HEK293 (cell line): ENCODE measurements around the gene CAMKMT.

Source experiments
- CTCF ChIA-PET: fragments of 350-600 bp; formaldehyde crosslinking; extraction: SDS; loops from one replicate; lab custom pipeline; 2021; ENCODE audit warnings: antibody characterized with exemption; lab: Yijun Ruan, JAX
- POLR2A ChIA-PET: fragments of 300-600 bp; formaldehyde crosslinking; extraction: SDS; loops from one replicate; lab custom pipeline; 2020; ENCODE audit warnings: antibody characterized with exemption, inconsistent platforms; lab: Yijun Ruan, JAX
- H3K27ac ChIP-seq: fragments of 200-500 bp; sonication (Bioruptor generic); 2 replicates; pipeline ENCODE4 v1.5.1; 2014; ENCODE audit warnings: low read depth, low read length, control low read depth, inconsistent platforms; ENCODE audit errors: extremely low read depth
- H3K36me3 ChIP-seq, 2 experiments: fragments of 200-500 bp in 1 of 2; sonication (Bioruptor generic) in 1 of 2; 1 replicate in 1 of 2; 2 replicates in 1 of 2; pipeline ENCODE4 v1.5.1; 2014 to 2017; ENCODE audit warnings: inconsistent platforms in 2 of 2, low read length in 2 of 2; ENCODE audit not compliant: control insufficient read depth in 2 of 2, insufficient read depth in 1 of 2
- H3K4me1 ChIP-seq: fragments of 200-500 bp; sonication (Bioruptor generic); 2 replicates; pipeline ENCODE4 v1.5.1; 2014; ENCODE audit warnings: mild to moderate bottlenecking, low read length, inconsistent platforms; ENCODE audit not compliant: control insufficient read depth, insufficient read depth
- H3K4me3 ChIP-seq: 2 replicates; pipeline ENCODE4 v1.5.1; 2011; ENCODE audit warnings: low read depth, mild to moderate bottlenecking, control low read depth, low read length, moderate library complexity
- H3K9me3 ChIP-seq: fragments of 200-500 bp; sonication (Bioruptor generic); 2 replicates; pipeline ENCODE4 v1.5.1; 2014; ENCODE audit warnings: low read depth, low read length, inconsistent platforms; ENCODE audit not compliant: control insufficient read depth, insufficient read depth
- EGR2 ChIP-seq: fragments of 450-650 bp; formaldehyde crosslinking; IDR thresholded peaks from 2 replicates; pipeline ENCODE4 v1.5.1; 2016; ENCODE audit warnings: low read depth, missing biosample characterization, missing genetic modification characterization
- SALL2 ChIP-seq: fragments of 450-650 bp; formaldehyde crosslinking; IDR thresholded peaks from 2 replicates; pipeline ENCODE4 v1.5.0; 2017; ENCODE audit warnings: missing biosample characterization, mild to moderate bottlenecking, missing genetic modification characterization, borderline replicate concordance
- TCF7L2 ChIP-seq: IDR thresholded peaks from 2 replicates; pipeline ENCODE4 v1.6.1; 2011; ENCODE audit warnings: low read depth, mild to moderate bottlenecking, inconsistent platforms, low read length, moderate library complexity, borderline replicate concordance
- ZEB2 ChIP-seq: fragments of 450-650 bp; formaldehyde crosslinking; IDR thresholded peaks from 2 replicates; pipeline ENCODE4 v1.5.1; 2016; ENCODE audit warnings: missing biosample characterization, missing genetic modification characterization
- ZFHX2 ChIP-seq: fragments of 450-650 bp; formaldehyde crosslinking; conservative IDR thresholded peaks from 2 replicates; pipeline ENCODE4 v1.5.1; 2016; ENCODE audit warnings: missing biosample characterization, missing genetic modification characterization
- ZNF10 ChIP-seq: fragments of 450-650 bp; formaldehyde crosslinking; IDR thresholded peaks from 2 replicates; pipeline ENCODE4 v1.5.1; 2017; ENCODE audit warnings: missing biosample characterization, missing genetic modification characterization
- ZNF146 ChIP-seq: fragments of 450-650 bp; formaldehyde crosslinking; IDR thresholded peaks from 2 replicates; pipeline ENCODE4 v1.5.1; 2016; ENCODE audit warnings: missing biosample characterization, missing genetic modification characterization
- ZNF16 ChIP-seq: fragments of 450-650 bp; formaldehyde crosslinking; IDR thresholded peaks from 2 replicates; pipeline ENCODE4 v1.5.1; 2016; ENCODE audit warnings: low read depth, missing biosample characterization, missing genetic modification characterization
- ZNF2 ChIP-seq: fragments of 450-650 bp; formaldehyde crosslinking; IDR thresholded peaks from 2 replicates; pipeline ENCODE4 v1.5.1; 2016; ENCODE audit warnings: missing biosample characterization, missing genetic modification characterization
- ZNF292 ChIP-seq: fragments of 450-650 bp; formaldehyde crosslinking; IDR thresholded peaks from 2 replicates; pipeline ENCODE4 v1.5.1; 2016; ENCODE audit warnings: low read depth, missing biosample characterization, missing genetic modification characterization, borderline replicate concordance
- ZNF48 ChIP-seq: fragments of 450-650 bp; formaldehyde crosslinking; IDR thresholded peaks from 2 replicates; pipeline ENCODE4 v1.5.1; 2016; ENCODE audit warnings: missing biosample characterization, missing genetic modification characterization
- ZNF510 ChIP-seq: fragments of 450-650 bp; formaldehyde crosslinking; IDR thresholded peaks from 2 replicates; pipeline ENCODE4 v1.5.1; 2018; ENCODE audit warnings: mild to moderate bottlenecking, missing genetic modification characterization, missing biosample characterization; ENCODE audit not compliant: insufficient replicate concordance
- ZNF645 ChIP-seq: fragments of 450-650 bp; formaldehyde crosslinking; IDR thresholded peaks from 2 replicates; pipeline ENCODE4; 2016; ENCODE audit warnings: missing biosample characterization, missing genetic modification characterization
- ZNF654 ChIP-seq: fragments of 450-650 bp; formaldehyde crosslinking; IDR thresholded peaks from 2 replicates; pipeline ENCODE4 v1.5.1; 2016; ENCODE audit warnings: low read depth, missing biosample characterization, missing genetic modification characterization
- ZNF830 ChIP-seq: fragments of 450-650 bp; IDR thresholded peaks from 2 replicates; pipeline ENCODE4 v1.5.0; 2018; ENCODE audit warnings: missing biosample characterization, missing genetic modification characterization, low read depth, mild to moderate bottlenecking, moderate library complexity
- ZSCAN30 ChIP-seq: fragments of 450-650 bp; IDR thresholded peaks from 2 replicates; pipeline ENCODE4 v1.5.1; 2018; ENCODE audit warnings: missing biosample characterization, mild to moderate bottlenecking, missing genetic modification characterization, moderate library complexity

CAMKMT gene

GRCh38 chr2:44330801-44331200, 30.9 kb upstream of the CAMKMT start:
- H3K4me3 ChIP-seq, result no peak overlapping the region
- H3K36me3 ChIP-seq, result peaks cover 24 to 41% of the 10 kb centered on the region in 2 experiments
- ChIA-PET CTCF (no interaction called here), POLR2A (no interaction called here)
- H3K4me1 ChIP-seq, result no peaks in the 10 kb centered on the region
- TF ChIP-seq TCF7L2 (no peak), ZNF2 (tag by site-specific recombination) (no peak)
- no peaks in the 10 kb centered on the region for H3K9me3 ChIP-seq
- no peak overlapping the region for H3K27ac ChIP-seq

- CTCF ChIA-PET, result interaction anchor here (0.6 to 0.7 kb wide), 4 partner anchors 83 to 1323 kb away, joined by 3 to 7 read pairs (median 3); no protein-coding TSS in a partner anchor
- TF ChIP-seq ZNF48 (tag by site-specific recombination) (no peak), ZNF645 (tag by site-specific recombination) (no peak), ZNF830 (tag by site-specific recombination) (no peak), ZNF16 (no peak), ZNF510 (tag by site-specific recombination) (no peak), ZEB2 (tag by site-specific recombination) (no peak), ZSCAN30 (tag by site-specific recombination) (no peak), EGR2 (tag by site-specific recombination) (no peak), ZFHX2 (tag by site-specific recombination) (no peak), ZNF292 (tag by site-specific recombination) (no peak)
- TF ChIP-seq, all 188 proteins: peak for 0
- POLR2A ChIA-PET, result no interaction called here
- Histone ChIP-seq H3K4me1 (no peaks in the 10 kb centered on the region), H3K27ac (no peak overlapping the region), H3K4me3 (no peak overlapping the region), H3K36me3 (peaks cover 27 to 50% of the 10 kb centered on the region in 2 experiments), H3K9me3 (no peaks in the 10 kb centered on the region)
Measured at GRCh38 chr2:44333994-44334393, 27.8 kb upstream of the CAMKMT start.

- Histone ChIP-seq H3K4me3 (no peak overlapping the region), H3K27ac (no peak overlapping the region), H3K9me3 (no peaks in the 10 kb centered on the region), H3K36me3 (peaks cover 28 to 53% of the 10 kb centered on the region in 2 experiments), H3K4me1 (no peaks in the 10 kb centered on the region)
- TF ChIP-seq ZNF10 (tag by site-specific recombination) (no peak), ZNF146 (0 out of 2 replicates have a peak, but pooled peaks have one; percentile 36)
- POLR2A ChIA-PET, result no interaction called here
- CTCF ChIA-PET, result interaction anchor here (1.1 kb wide), 1 partner anchor 249 kb away, joined by 3 read pairs; no protein-coding TSS in a partner anchor
Measured at GRCh38 chr2:44335806-44336538, 25.8 kb upstream of the CAMKMT start.

- CTCF ChIA-PET, result interaction anchor here (0.6 to 2.3 kb wide), 11 partner anchors 10 to 299 kb away, joined by 3 to 13 read pairs (median 5); no protein-coding TSS in a partner anchor
Measured at GRCh38 chr2:44342854-44343253, 18.9 kb upstream of the CAMKMT start.

More at GRCh38 chr2:44342854-44343253, 18.9 kb upstream of the CAMKMT start:
- Histone ChIP-seq H3K4me3 (no peak overlapping the region), H3K9me3 (no peaks in the 10 kb centered on the region), H3K4me1 (no peaks in the 10 kb centered on the region), H3K36me3 (peaks cover 42 to 47% of the 10 kb centered on the region in 2 experiments), H3K27ac (no peak overlapping the region)
- POLR2A ChIA-PET, result interaction anchor here (1.5 kb wide), 1 partner anchor 19 kb away, joined by 8 read pairs; the partner anchor contains the start of genes CAMKMT and PREPL
- TF ChIP-seq ZNF654 (tag by site-specific recombination) (0 out of 2 replicates have a peak, but pooled peaks have one; percentile 5), SALL2 (tag by site-specific recombination) (no peak)
